ENCODE measurements around the gene AGBL1.
"Not testable (repeated sequence)": the region's sequence is repeated elsewhere in the genome, so short reads cannot be mapped to it uniquely, and the experiment has no call there.

AGBL1 gene

DNA sequence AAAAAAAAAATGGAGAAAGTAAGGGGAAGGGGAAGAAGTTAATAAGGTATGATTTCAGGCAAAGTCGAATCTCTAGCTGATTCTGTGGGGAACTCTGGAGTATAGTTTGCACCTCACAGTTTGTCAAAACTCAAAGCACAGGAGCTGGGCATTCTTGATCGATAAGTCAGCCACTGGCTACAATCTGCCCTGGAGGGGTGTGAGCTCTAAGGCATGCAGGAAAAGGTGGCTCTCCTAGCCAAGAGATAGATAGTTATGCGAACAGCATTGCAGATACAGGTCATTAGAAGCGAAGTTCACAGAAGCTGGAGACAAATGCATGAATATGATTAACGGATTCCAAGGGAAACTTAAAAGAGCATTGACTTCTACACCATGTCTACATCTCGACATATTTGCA, 952.6 kb downstream of the AGBL1 start:
- no peak for DNase-seq

GRCh38 chr15:87033056-87033455, 953.4 kb downstream of the AGBL1 start:
- no peak for DNase-seq

GRCh38 chr15:87034886-87035285, 955.2 kb downstream of the AGBL1 start:
- no peak for DNase-seq

DNA sequence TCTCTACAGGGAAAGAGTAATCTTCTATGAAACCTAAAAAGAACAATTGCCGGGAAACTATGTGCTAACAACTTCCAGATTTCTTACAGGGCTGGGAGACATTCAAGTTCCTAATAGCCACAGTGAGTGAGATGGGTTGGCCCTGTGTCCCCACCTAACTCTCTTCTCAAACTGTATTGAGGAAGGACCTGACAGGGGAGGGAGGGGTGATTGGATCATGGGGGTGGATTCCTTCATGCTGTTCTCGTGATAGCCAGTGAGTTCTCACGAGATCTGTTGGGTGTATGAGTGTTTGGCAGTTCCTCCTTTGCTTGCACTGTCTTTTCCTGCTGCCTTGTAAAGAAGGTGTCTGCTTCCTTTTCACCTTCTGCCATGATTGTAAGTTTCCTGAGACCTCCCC, 958.7 kb downstream of the AGBL1 start:
- no peak for DNase-seq

DNA sequence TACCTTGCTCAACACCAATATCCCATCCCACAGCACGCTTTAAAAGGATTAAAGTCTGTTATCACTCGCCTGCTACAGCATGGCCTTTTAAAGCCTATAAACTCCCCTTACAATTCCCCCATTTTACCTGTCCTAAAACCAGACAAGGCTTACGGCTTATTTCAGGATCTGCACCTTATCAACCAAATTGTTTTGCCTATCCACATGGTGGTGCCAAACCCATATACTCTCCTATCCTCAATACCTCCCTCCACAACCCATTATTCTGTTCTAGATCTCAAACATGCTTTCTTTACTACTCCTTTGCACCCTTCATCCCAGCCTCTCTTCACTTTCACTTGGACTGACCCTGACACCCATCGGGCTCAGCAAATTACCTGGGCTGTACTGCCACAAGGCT, 962.9 kb downstream of the AGBL1 start:
- not testable (repeated sequence) for DNase-seq

DNA sequence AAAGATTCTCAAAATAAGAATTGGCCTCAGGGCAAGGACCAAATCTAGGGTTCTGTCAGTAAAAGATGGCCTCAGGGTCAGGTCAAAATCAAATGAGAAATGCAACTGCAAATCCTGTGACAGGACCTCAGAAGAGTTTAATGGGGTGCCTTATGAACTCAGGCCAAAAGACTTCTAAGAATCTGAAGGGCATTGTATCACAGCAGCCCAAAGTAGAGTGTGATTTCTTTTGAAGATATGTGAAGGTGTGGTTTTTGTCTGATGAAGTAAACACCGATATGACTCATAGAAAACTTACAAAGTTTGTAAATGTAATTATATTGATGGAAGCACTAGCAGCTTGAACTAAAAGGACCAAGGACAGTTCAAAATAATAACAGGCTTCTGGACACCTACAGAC, 966.1 kb downstream of the AGBL1 start:
- no peak for DNase-seq

GRCh38 chr15:87047203-87047965, 967.7 kb downstream of the AGBL1 start:
- DNase-seq = no peak

Measured in 8988T (cell line).